DND-41 (cell line): ENCODE data around the gene PTBP3.

Source experiments
- CTCF ChIP-seq: IDR thresholded peaks from 2 replicates; pipeline ENCODE4 v1.5.1; 2012; ENCODE audit warnings: borderline replicate concordance, low read length, moderate library complexity, mild to moderate bottlenecking; ENCODE audit not compliant: poor library complexity, severe bottlenecking; ENCODE audit errors: extremely low read depth
- EZH2 ChIP-seq: IDR thresholded peaks from 3 replicates; pipeline ENCODE4 v1.6.1; 2012; ENCODE audit warnings: borderline replicate concordance, low read depth, mild to moderate bottlenecking, moderate library complexity, low read length, inconsistent platforms; ENCODE audit not compliant: severe bottlenecking

GRCh38 chr9:112226091-112226490 lies 107.3 kb downstream of the PTBP3 start:
- no peak for TF ChIP-seq CTCF
- TF ChIP-seq EZH2 = no peak
